Activated CD4-positive, alpha-beta T cell treated with anti-CD3 and anti-CD28 coated beads for 36 hours (primary cell): ENCODE data around the gene TMEM156. TPM values are rescaled to one million over a fixed set of nuclear protein-coding genes. Genes with fewer than 3 reads are reported as not detected.

Experiments used
- ATAC-seq: fragments of 200-7000 bp; cut with Tn5 transposase; one replicate; pipeline ENCODE4 v1.10.0; 2021; ENCODE audit warnings: mild to moderate bottlenecking, moderate library complexity
- CTCF ChIA-PET: fragments of 350-600 bp; sonication (Branson Sonifier 250); formaldehyde crosslinking; loops from one replicate; lab custom pipeline; 2021; ENCODE audit warnings: antibody characterized with exemption; lab: Charles Lee
- POLR2A ChIA-PET: fragments of 350-600 bp; sonication (Branson Sonifier 250); formaldehyde crosslinking; loops from one replicate; lab custom pipeline; 2021; ENCODE audit warnings: antibody characterized with exemption, inconsistent platforms; lab: Charles Lee
- DNase-seq: peaks from one replicate; pipeline ENCODE4 v3.0.0-alpha.2; 2020
- H3K27ac Mint-ChIP-seq: one replicate; pipeline ENCODE4 v1.8.0; 2021; ENCODE audit warnings: mixed read lengths
- H3K27me3 Mint-ChIP-seq: one replicate; pipeline ENCODE4 v1.8.0; 2021; ENCODE audit warnings: mixed read lengths
- H3K36me3 Mint-ChIP-seq: one replicate; pipeline ENCODE4 v1.8.0; 2021; ENCODE audit warnings: low read depth, mixed read lengths
- H3K4me1 Mint-ChIP-seq: one replicate; pipeline ENCODE4 v1.8.0; 2021; ENCODE audit warnings: mixed read lengths
- H3K4me3 Mint-ChIP-seq: one replicate; pipeline ENCODE4 v1.8.0; 2021; ENCODE audit warnings: mild to moderate bottlenecking, moderate library complexity, mixed read lengths
- H3K9me3 Mint-ChIP-seq: one replicate; pipeline ENCODE4 v1.8.0; 2021; ENCODE audit warnings: low read depth, mixed read lengths
- intact Hi-C, 2 experiments: fragments of 100-400 bp; cut with DNase I in 1 of 2; cut with micrococcal nuclease in 1 of 2; formaldehyde crosslinking; loops; one replicate each; pipeline versions ENCODE4 v1.14.2 to v1.15.1; 2022 to 2024; cut with DNase I, micrococcal nuclease
- total RNA-seq, 2 experiments: library from RNA; stranded (reverse); gene quantifications; one replicate each; pipeline ENCODE4 v1.2.3, GENCODE V29; 2021

Gene TMEM156
- total RNA-seq, 2 experiments from 2014 or later, result 14.3 to 15.4 TPM

DNA sequence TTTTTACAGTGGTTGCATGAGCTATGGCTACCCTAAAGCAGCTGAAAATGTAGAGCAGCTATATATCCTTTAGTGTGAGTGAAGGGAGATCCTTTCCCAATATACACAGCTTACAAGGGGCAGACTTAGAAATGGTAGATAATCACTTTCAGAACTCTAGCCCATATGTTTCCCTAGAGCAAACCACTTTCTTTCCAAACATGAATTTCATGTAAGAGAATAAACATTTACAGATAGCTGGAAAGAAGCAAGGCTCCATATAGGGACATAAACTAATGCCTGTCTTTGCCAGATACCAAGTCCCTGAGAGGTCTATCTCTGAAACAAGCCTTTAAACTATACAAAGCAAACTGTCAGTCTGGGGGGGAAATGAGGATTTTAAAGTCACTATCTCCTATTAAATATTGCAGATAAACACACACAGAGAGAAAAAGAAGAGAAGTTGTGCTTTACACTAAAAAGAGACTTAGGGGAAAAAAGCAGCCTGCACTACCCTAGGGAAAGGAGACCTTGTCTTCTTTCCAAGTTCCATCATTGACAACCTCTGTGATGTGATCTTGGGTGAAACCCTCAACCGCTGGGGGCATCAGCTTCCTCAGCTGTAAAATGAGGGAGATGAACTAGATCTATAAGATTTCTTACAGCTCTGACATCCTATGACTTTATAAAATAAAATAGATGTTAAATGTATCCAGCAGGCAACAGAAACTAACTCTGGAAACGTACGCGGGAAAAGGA is 73.6 kb downstream of the TMEM156 start:
- ChIA-PET POLR2A (interaction anchor here (0.5 to 1.2 kb wide), 5 partner anchors 10 to 27 kb away, joined by 3 to 7 read pairs (median 4); no protein-coding TSS in a partner anchor), CTCF (interaction anchor here (0.5 to 1.0 kb wide), 6 partner anchors 9 to 184 kb away, joined by 3 to 4 read pairs (median 3); no protein-coding TSS in a partner anchor)
- no peak overlapping the region for H3K4me3 Mint-ChIP-seq
- no peaks in the 10 kb centered on the region for H3K27me3 Mint-ChIP-seq
- DNase-seq, result no peak
- H3K9me3 Mint-ChIP-seq, result peaks cover 14% of the 10 kb centered on the region
- H3K36me3 Mint-ChIP-seq, result peaks cover 5% of the 10 kb centered on the region
- peak overlapping the region; percentile 84 for H3K27ac Mint-ChIP-seq
- H3K4me1 Mint-ChIP-seq, result peaks cover 33% of the 10 kb centered on the region
- ATAC-seq, result peak; percentile 57
- intact Hi-C loops, result loop anchor here (1.0 to 10.0 kb wide), 7 partner anchors 19 to 794 kb away; partner anchors contain the start of gene TMEM156 (in 2 of the 2)

DNA sequence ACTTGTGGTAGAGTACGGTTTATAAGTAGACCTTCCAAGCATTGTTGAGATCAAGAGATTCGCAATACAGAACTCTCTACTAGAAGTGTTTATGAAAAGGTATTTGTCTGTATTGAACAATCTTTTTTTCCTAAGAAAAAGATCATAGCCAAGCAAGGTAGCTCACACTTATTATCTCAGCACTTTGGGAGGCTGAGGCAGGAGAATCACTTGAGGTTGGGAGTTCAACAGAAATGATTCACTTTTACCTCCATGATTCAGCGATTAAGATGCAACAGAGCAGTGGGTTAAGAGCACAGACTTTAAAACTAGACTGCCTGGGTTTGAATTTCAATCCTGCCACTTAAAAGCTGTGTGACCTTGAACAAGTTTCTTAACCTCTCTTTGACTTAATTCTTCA is 74.3 kb downstream of the TMEM156 start:
- Mint-ChIP-seq H3K9me3 (peaks cover 14% of the 10 kb centered on the region), H3K36me3 (peaks cover 5% of the 10 kb centered on the region), H3K4me3 (peak overlapping the region; percentile 16), H3K4me1 (peaks cover 33% of the 10 kb centered on the region), H3K27ac (peak overlapping the region; percentile 84), H3K27me3 (no peaks in the 10 kb centered on the region)
- intact Hi-C loops, result loop anchor here (1.0 to 10.0 kb wide), 7 partner anchors 19 to 793 kb away; partner anchors contain the start of gene TMEM156 (in 2 of the 2)
- CTCF ChIA-PET, result interaction anchor here (0.5 to 0.8 kb wide), 2 partner anchors 17 to 89 kb away, joined by 3 read pairs; no protein-coding TSS in a partner anchor
- ATAC-seq, result peak; percentile 85
- peak; percentile 34 for DNase-seq
- POLR2A ChIA-PET, result interaction anchor here (0.8 to 1.2 kb wide), 3 partner anchors 9 to 28 kb away, joined by 3 to 4 read pairs (median 4); no protein-coding TSS in a partner anchor

DNA sequence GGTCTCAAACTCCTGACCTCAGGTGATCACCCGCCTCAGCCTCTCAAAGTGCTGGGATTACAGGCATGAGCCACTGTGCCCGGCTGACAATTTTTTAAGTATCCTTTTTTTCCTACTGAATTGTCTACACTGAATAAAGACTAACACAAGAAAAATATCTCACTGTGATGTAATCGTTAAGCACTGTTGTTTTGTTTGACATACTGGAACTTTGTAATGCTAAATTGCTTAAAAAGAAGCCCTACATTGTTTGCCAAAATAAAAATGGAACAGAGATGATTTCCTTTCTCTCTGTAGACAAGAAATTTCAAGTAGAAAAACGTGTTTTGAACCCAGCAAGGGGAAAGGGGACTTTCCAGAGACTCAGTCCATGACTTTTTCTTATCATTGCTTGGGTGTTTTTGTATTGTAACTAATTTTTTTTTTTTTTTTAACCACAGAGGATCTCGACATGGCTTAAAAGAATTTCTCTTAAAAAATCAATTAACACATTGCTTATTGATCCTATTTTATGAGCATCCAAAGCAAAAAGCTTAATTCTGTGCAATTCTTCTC is 74.9 kb downstream of the TMEM156 start:
- ATAC-seq (peak; percentile 30), DNase-seq (no peak)
- Mint-ChIP-seq H3K27ac (peak overlapping the region; percentile 94), H3K4me3 (peak overlapping the region; percentile 16), H3K27me3 (no peaks in the 10 kb centered on the region), H3K4me1 (peaks cover 33% of the 10 kb centered on the region), H3K36me3 (peaks cover 5% of the 10 kb centered on the region), H3K9me3 (peaks cover 14% of the 10 kb centered on the region)
- ChIA-PET CTCF (no interaction called here), POLR2A (interaction anchor here (0.8 to 1.2 kb wide), 3 partner anchors 9 to 29 kb away, joined by 3 to 4 read pairs (median 4); no protein-coding TSS in a partner anchor)
- intact Hi-C loops, result loop anchor here in 1 of 2 experiments (5.0 to 10.0 kb wide), 3 partner anchors 75 to 793 kb away; partner anchors contain the start of gene TMEM156

DNA sequence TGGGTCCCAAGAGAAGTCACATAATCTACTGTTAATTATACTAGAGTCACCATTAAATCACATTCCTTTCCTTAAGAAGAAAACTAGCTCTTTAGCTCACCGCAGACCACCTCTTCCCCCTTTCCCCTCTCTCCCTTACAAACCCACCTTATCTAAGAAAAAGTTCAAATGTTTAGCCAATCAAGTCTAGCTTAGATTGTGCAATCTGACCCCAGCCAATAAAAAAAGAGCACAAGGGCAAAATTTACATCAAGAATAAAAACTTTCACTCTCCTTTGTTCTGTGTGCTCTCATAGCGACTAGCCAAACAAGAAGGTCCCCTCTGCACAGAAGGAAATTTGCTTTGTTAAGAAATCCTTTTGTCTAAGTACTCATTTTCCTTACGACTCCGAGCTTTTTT is 76.3 kb downstream of the TMEM156 start:
- intact Hi-C loops, result loop anchor here in 1 of 2 experiments (5.0 to 10.0 kb wide), 3 partner anchors 76 to 791 kb away; partner anchors contain the start of gene TMEM156
- ATAC-seq (no peak), DNase-seq (no peak)
- no peak overlapping the region for H3K4me3 Mint-ChIP-seq
- peak overlapping the region; percentile 8 for H3K27ac Mint-ChIP-seq
- peaks cover 5% of the 10 kb centered on the region for H3K36me3 Mint-ChIP-seq
- H3K27me3 Mint-ChIP-seq, result no peaks in the 10 kb centered on the region
- CTCF ChIA-PET, result interaction anchor here (1.1 to 1.3 kb wide), 3 partner anchors 13 to 28 kb away, joined by 3 to 5 read pairs (median 4); no protein-coding TSS in a partner anchor
- H3K9me3 Mint-ChIP-seq, result peaks cover 8% of the 10 kb centered on the region
- POLR2A ChIA-PET, result no interaction called here
- peaks cover 36% of the 10 kb centered on the region for H3K4me1 Mint-ChIP-seq

DNA sequence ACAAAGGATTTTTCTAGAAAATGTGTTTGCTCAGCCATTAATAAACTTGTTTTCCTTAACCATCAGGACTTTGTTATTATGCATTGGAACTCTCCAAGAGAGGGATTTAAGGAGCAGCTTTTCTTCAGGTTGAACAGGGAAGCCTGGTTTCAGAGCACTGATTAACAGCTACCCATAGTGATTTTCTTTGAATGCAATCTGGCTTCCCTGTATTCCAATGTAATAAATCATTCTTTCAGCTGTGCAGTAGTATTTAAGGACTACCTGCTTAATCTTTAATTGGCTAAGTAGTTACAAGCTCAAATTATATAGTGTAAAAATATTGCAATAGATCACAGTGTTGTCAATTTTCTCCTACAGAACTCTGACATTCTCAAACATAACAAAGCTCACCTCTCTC is 77.5 kb downstream of the TMEM156 start:
- H3K27me3 Mint-ChIP-seq, result no peaks in the 10 kb centered on the region
- peaks cover 5% of the 10 kb centered on the region for H3K9me3 Mint-ChIP-seq
- ATAC-seq, result no peak
- peaks cover 5% of the 10 kb centered on the region for H3K36me3 Mint-ChIP-seq
- DNase-seq, result no peak
- intact Hi-C loops, result loop anchor here in 1 of 2 experiments (5.0 to 10.0 kb wide), 3 partner anchors 78 to 790 kb away; partner anchors contain the start of gene TMEM156
- ChIA-PET CTCF (interaction anchor here (0.5 to 0.7 kb wide), 2 partner anchors 11 to 114 kb away, joined by 3 to 5 read pairs; no protein-coding TSS in a partner anchor), POLR2A (no interaction called here)
- peaks cover 46% of the 10 kb centered on the region for H3K4me1 Mint-ChIP-seq
- H3K27ac Mint-ChIP-seq, result no peak overlapping the region
- H3K4me3 Mint-ChIP-seq, result no peak overlapping the region

DNA sequence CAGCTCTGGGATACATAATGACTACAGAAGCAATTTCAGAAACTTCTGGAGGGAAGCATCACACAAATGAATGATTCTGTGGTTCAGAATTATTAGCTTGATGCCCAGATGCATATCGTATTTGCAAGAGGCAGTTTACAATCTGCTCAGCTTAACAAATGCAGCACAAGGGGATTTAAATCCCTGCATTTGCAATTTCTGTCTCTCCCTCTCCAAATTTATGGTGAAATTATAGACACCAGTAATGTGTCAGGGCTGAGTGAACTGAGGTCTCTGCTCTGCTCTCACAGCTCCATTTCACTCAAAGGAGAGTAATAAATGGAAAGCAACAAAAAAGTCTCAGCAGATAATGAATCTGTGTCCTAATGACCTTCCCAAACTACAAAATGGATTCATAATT is 80.2 kb downstream of the TMEM156 start:
- no peaks in the 10 kb centered on the region for H3K36me3 Mint-ChIP-seq
- peaks cover 38% of the 10 kb centered on the region for H3K4me1 Mint-ChIP-seq
- ATAC-seq, result no peak
- DNase-seq, result no peak
- POLR2A ChIA-PET, result interaction anchor here (1.4 kb wide), 1 partner anchor 11 kb away, joined by 3 read pairs; no protein-coding TSS in a partner anchor
- CTCF ChIA-PET, result no interaction called here
- intact Hi-C loops, result loop anchor here in 1 of 2 experiments (10.0 kb wide), 1 partner anchor 787 kb away; no protein-coding TSS in a partner anchor
- H3K27me3 Mint-ChIP-seq, result no peaks in the 10 kb centered on the region
- H3K4me3 Mint-ChIP-seq, result no peak overlapping the region
- H3K9me3 Mint-ChIP-seq, result no peaks in the 10 kb centered on the region
- H3K27ac Mint-ChIP-seq, result peak overlapping the region; percentile 29

DNA sequence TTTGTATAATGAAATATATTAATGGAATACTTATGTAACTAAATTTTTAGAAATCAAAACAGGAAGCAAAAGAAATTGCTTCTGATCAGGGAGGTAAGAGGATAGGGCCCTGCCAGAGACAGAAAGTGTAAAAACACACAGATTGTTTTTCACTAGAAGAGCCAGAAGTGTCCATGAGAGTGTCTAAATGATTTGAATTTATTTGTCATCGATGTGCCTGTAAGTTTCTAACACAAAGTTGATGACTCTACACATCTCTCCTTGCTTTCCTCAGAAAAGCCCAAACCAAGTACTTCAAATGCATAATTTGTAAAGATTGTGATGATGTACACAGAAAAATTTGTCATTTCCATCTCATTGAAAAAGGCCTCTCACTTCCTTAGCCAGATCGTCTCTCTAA is 80.6 kb downstream of the TMEM156 start:
- ChIA-PET POLR2A (interaction anchor here (1.4 kb wide), 1 partner anchor 11 kb away, joined by 3 read pairs; no protein-coding TSS in a partner anchor), CTCF (no interaction called here)
- Mint-ChIP-seq H3K27me3 (no peaks in the 10 kb centered on the region), H3K36me3 (no peaks in the 10 kb centered on the region), H3K9me3 (no peaks in the 10 kb centered on the region), H3K4me1 (peaks cover 35% of the 10 kb centered on the region), H3K27ac (peak overlapping the region; percentile 29), H3K4me3 (no peak overlapping the region)
- ATAC-seq, result peak; percentile 52
- intact Hi-C loops, result loop anchor here in 1 of 2 experiments (10.0 kb wide), 1 partner anchor 787 kb away; no protein-coding TSS in a partner anchor
- no peak for DNase-seq

DNA sequence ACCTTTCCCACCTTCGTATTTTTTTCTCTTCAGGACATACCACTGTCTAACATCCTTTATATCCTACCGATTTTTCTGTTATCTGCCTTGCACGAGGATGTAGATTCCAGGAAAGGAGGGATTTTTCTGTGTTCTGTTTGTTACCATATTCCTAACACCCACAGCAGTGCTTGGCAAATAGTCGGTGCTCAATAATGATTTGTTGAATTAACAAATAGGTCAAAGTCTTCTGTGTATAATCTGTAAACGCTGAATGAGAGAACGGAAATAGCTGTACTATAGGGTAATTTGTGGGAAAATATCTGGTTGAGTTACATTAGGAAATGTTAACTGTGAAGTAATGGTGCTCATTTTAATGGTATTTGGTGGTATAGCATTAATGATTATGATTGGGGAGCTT is 81.5 kb downstream of the TMEM156 start:
- no peak for DNase-seq
- no peaks in the 10 kb centered on the region for H3K27me3 Mint-ChIP-seq
- CTCF ChIA-PET, result interaction anchor here (0.6 to 1.7 kb wide), 2 partner anchors 10 to 1262 kb away, joined by 3 to 8 read pairs; no protein-coding TSS in a partner anchor
- peaks cover 31% of the 10 kb centered on the region for H3K4me1 Mint-ChIP-seq
- no peak for ATAC-seq
- intact Hi-C loops, result loop anchor here in 1 of 2 experiments (10.0 kb wide), 1 partner anchor 786 kb away; no protein-coding TSS in a partner anchor
- H3K27ac Mint-ChIP-seq, result no peak overlapping the region
- no peaks in the 10 kb centered on the region for H3K9me3 Mint-ChIP-seq
- no peaks in the 10 kb centered on the region for H3K36me3 Mint-ChIP-seq
- POLR2A ChIA-PET, result interaction anchor here (1.4 kb wide), 1 partner anchor 10 kb away, joined by 3 read pairs; no protein-coding TSS in a partner anchor
- H3K4me3 Mint-ChIP-seq, result no peak overlapping the region

DNA sequence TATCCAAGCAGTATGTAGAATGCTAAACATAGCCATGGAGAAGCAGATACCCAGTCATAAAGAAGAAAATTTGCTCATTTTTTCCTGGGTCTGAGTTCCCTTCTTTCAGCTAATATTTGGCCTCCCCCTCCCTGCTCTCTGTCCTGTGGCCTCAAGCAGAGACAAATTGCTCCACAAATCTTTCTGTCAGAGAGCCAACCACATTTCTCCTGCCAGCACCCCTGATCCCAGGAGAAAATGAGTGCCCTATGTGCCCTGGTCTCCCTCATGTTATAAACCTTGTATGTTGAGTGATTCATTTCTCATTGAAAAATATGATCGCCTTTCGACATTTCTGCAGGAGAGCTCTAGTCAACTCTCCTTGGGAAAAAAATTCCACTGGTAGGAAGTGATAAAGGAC is 82.0 kb downstream of the TMEM156 start:
- H3K27ac Mint-ChIP-seq, result no peak overlapping the region
- no peak overlapping the region for H3K4me3 Mint-ChIP-seq
- H3K9me3 Mint-ChIP-seq, result no peaks in the 10 kb centered on the region
- DNase-seq, result no peak
- intact Hi-C loops, result loop anchor here in 1 of 2 experiments (10.0 kb wide), 1 partner anchor 785 kb away; no protein-coding TSS in a partner anchor
- no peak for ATAC-seq
- ChIA-PET POLR2A (interaction anchor here (1.0 to 1.7 kb wide), 2 partner anchors 9 to 818 kb away, joined by 3 to 9 read pairs; no protein-coding TSS in a partner anchor), CTCF (interaction anchor here (0.6 to 2.8 kb wide), 7 partner anchors 9 to 185 kb away, joined by 3 to 10 read pairs (median 3); no protein-coding TSS in a partner anchor)
- peaks cover 31% of the 10 kb centered on the region for H3K4me1 Mint-ChIP-seq
- no peaks in the 10 kb centered on the region for H3K36me3 Mint-ChIP-seq
- no peaks in the 10 kb centered on the region for H3K27me3 Mint-ChIP-seq

DNA sequence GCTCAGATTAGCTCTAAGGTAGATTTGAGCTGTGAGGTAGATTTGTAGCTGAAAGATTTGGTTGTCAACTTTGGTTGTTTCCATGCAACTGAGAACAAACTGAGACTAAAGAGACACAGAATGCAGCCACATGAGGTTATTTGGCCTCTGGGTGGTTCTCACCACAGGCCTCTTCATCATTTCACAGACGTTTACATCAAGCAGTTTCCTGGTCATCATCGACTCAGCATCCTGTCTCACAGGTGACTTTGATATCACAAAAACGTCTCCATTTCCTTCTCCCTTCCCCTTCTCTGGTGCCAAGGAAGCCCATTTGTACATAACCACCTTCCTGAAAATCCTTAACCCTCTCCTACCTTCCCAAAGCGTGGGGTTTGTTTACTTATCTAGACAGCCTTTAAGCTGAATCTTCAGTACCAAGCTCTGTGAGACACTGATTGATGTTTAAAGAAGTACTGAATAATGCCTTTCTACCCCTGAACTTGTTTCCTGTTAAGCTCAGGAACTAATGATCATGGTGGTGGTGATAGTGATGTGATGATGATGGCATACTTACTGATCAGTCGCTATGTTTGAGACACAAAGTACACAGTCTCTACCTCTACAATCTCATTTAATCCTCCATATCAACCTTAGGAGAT is 82.7 kb downstream of the TMEM156 start:
- H3K4me3 Mint-ChIP-seq, result no peak overlapping the region
- ATAC-seq (peak; percentile 81), DNase-seq (peak; percentile 65)
- H3K27ac Mint-ChIP-seq, result peak overlapping the region; percentile 81
- no peaks in the 10 kb centered on the region for H3K9me3 Mint-ChIP-seq
- H3K27me3 Mint-ChIP-seq, result no peaks in the 10 kb centered on the region
- H3K36me3 Mint-ChIP-seq, result no peaks in the 10 kb centered on the region
- intact Hi-C loops, result loop anchor here (5.0 to 10.0 kb wide), 2 partner anchors 33 to 785 kb away; no protein-coding TSS in a partner anchor
- peaks cover 31% of the 10 kb centered on the region for H3K4me1 Mint-ChIP-seq
- ChIA-PET POLR2A (interaction anchor here (0.6 to 1.7 kb wide), 5 partner anchors 8 to 817 kb away, joined by 3 to 9 read pairs (median 4); no protein-coding TSS in a partner anchor), CTCF (interaction anchor here (0.6 to 2.8 kb wide), 10 partner anchors 9 to 185 kb away, joined by 3 to 10 read pairs (median 4); no protein-coding TSS in a partner anchor)
